Pancreas (tissue), 10 donors: ENCODE data around the gene CDH13. TPM values are rescaled to one million over a fixed set of nuclear protein-coding genes. Genes with fewer than 3 reads are reported as not detected.

ENCODE experiments used
- ATAC-seq, 4 donors: fragments of 200-7000 bp; cut with Tn5 transposase; one replicate each; pipeline versions ENCODE4 v1.8.0 to v1.9.1; 2020; ENCODE audit warnings: mild to moderate bottlenecking in 4 of 4, moderate library complexity in 4 of 4
- DNase-seq, 6 donors: peaks; one replicate each; pipeline ENCODE4 v3.0.0-alpha.2; 2020
- FAIRE-seq: peaks from 2 replicates; lab custom pipeline; 2012; peaks lifted over from hg19 to GRCh38; lab: Jason Lieb, UNC
- H3K27ac ChIP-seq, 4 donors: fragments of 200-600 bp; sonication (generic); 1 replicate in 3 of 4; 2 replicates in 1 of 4; pipeline versions ENCODE4 v1.5.0 to v1.8.0; 2020
- H3K27me3 ChIP-seq, 4 donors: fragments of 200-600 bp; one replicate each; pipeline ENCODE4 v1.8.0; 2021
- H3K36me3 ChIP-seq, 3 donors: fragments of 200-600 bp; sonication (generic) in 1 of 3; one replicate each; pipeline versions ENCODE4 v1.5.0 to v1.8.0; 2020 to 2021
- H3K4me1 ChIP-seq, 3 donors: fragments of 200-600 bp; one replicate each; pipeline ENCODE4 v1.8.0; 2021
- H3K4me3 ChIP-seq, 4 donors: fragments of 200-600 bp; sonication (generic) in 2 of 4; one replicate each; pipeline versions ENCODE4 v1.5.0 to v1.8.0; 2020 to 2021
- H3K9me3 ChIP-seq, 4 donors: fragments of 200-600 bp; one replicate each; pipeline ENCODE4 v1.8.0; 2021
- CTCF ChIP-seq, 4 donors: fragments of 200-600 bp; sonication (generic) in 3 of 4; IDR thresholded peaks; one replicate each; pipeline versions ENCODE4 v1.5.0 to v1.8.0; 2021; ENCODE audit warnings: antibody characterized with exemption in 4 of 4
- WGBS, 2 donors: extraction: QIAGEN DNeasy Blood & Tissue Kit; methylation state at CpG; one replicate each; pipeline ENCODE4 v1.1.7; 2013; 5-methylcytosine and 5-hydroxymethylcytosine counted together
- intact Hi-C, 3 donors: fragments of 100-400 bp; cut with DNase I; formaldehyde crosslinking; loops; one replicate each; pipeline versions ENCODE4 v1.11.1 to v1.14.2; 2022
- polyA plus RNA-seq, 2 donors: library from polyadenylated mRNA; stranded (reverse); fragments of 200-250 nt; gene quantifications; one replicate each; pipeline ENCODE4 v1.2.3, GENCODE V29; 2013
- total RNA-seq, 6 donors: library from RNA; stranded (reverse); fragmentation: NEBNext Ultra II Directional in 4 of 6; extraction: Animal tissue kit (Norgen Biotek cat#: 25700) in 4 of 6; gene quantifications; one replicate each; pipeline versions ENCODE4 v1.2.1 to v1.2.4, GENCODE V29; 2021 to 2023
- donor health status: healthy with polysubstance abuse.
- donor health status: DM: no; HTN: no; CAD: no; lungs with moderate emphysema.
- donor health status: DM: no; HTN: no; CAD: no.
- donor health status: control.
- donor health status: control.
- donor health status: Bipolar disorder and iron deficiency.
- donor health status: DM: yes; HTN: yes; CAD: no.
- donor health status: DM: no; HTN: no; CAD: no.
- donor health status: DM: no; HTN: no; CAD: no.
- donor health status: DM: yes; HTN: yes; CAD: no.

The CDH13 gene
- total and polyA plus RNA-seq, 8 donors, result 0.12 to 1.0 (median 0.37) TPM

- Histone ChIP-seq H3K36me3 (no peaks in the 10 kb centered on the region), H3K27ac (no peak overlapping the region), H3K27me3 (no peaks in the 10 kb centered on the region), H3K9me3 (no peaks in the 10 kb centered on the region), H3K4me3 (no peak overlapping the region), H3K4me1 (no peaks in the 10 kb centered on the region)
- DNase-seq (no peak), ATAC-seq (no peak), FAIRE-seq (no peak)
- intact Hi-C loops, result no loop called here
- 54 to 55% methylated on average over 8 of the region's 8 CpGs for WGBS, 2 donors
- TF ChIP-seq CTCF (IDR thresholded peaks at IDR 0.05), result no peak
These were observed 512.4 kb downstream of the CDH13 start for GRCh38 chr16:83138976-83139690.

DNA sequence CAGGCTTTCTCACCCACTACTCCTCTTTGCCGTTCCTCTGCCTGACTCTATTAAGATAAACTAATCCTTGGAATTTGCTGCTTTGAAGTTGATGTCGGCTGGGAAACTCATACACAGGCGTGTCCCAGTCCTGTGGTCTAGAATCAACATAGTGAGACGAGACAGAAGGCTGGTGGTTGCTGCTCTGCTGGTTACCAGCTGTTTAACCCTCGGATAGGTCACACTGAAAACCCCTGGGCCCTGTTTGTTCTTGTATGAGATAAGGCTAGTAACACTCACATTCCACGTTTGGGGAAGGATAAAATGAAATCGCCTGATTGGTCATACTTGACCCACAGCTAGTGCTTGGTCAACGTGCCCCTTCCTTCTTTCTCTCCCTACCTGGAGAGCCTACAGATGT is 517.0 kb downstream of the CDH13 start:
- Histone ChIP-seq H3K27me3 (no peaks in the 10 kb centered on the region), H3K27ac (no peak overlapping the region), H3K9me3 (no peaks in the 10 kb centered on the region), H3K36me3 (no peaks in the 10 kb centered on the region), H3K4me1 (no peaks in the 10 kb centered on the region), H3K4me3 (no peak overlapping the region)
- no peak for FAIRE-seq
- no peak for DNase-seq
- WGBS, 2 donors, result 13 to 15% methylated on average over 8 of the region's 8 CpGs
- no peak for ATAC-seq
- intact Hi-C loops, result no loop called here
- no peak for TF ChIP-seq CTCF (IDR thresholded peaks at IDR 0.05)

GRCh38 chr16:83145297-83145696 is 518.5 kb downstream of the CDH13 start:
- no peaks in the 10 kb centered on the region for H3K27me3 ChIP-seq
- no peaks in the 10 kb centered on the region for H3K36me3 ChIP-seq
- FAIRE-seq (no peak), DNase-seq (no peak), ATAC-seq (no peak)
- intact Hi-C loops, result no loop called here
- no peak for TF ChIP-seq CTCF (IDR thresholded peaks at IDR 0.05)
- no peaks in the 10 kb centered on the region for H3K9me3 ChIP-seq
- no peak overlapping the region for H3K4me3 ChIP-seq
- no peaks in the 10 kb centered on the region for H3K4me1 ChIP-seq
- 52 to 53% methylated on average over 5 of the region's 5 CpGs for WGBS, 2 donors
- H3K27ac ChIP-seq, result no peak overlapping the region

GRCh38 chr16:83147244-83147643 is 520.5 kb downstream of the CDH13 start:
- no peak overlapping the region for H3K4me3 ChIP-seq
- ATAC-seq (no peak), DNase-seq (no peak), FAIRE-seq (no peak)
- no peak for TF ChIP-seq CTCF (IDR thresholded peaks at IDR 0.05)
- WGBS, 2 donors, result 57 to 58% methylated on average over 6 of the region's 6 CpGs
- intact Hi-C loops, result no loop called here
- no peaks in the 10 kb centered on the region for H3K27me3 ChIP-seq
- H3K27ac ChIP-seq, result no peak overlapping the region
- no peaks in the 10 kb centered on the region for H3K9me3 ChIP-seq
- no peaks in the 10 kb centered on the region for H3K4me1 ChIP-seq
- H3K36me3 ChIP-seq, result no peaks in the 10 kb centered on the region

DNA sequence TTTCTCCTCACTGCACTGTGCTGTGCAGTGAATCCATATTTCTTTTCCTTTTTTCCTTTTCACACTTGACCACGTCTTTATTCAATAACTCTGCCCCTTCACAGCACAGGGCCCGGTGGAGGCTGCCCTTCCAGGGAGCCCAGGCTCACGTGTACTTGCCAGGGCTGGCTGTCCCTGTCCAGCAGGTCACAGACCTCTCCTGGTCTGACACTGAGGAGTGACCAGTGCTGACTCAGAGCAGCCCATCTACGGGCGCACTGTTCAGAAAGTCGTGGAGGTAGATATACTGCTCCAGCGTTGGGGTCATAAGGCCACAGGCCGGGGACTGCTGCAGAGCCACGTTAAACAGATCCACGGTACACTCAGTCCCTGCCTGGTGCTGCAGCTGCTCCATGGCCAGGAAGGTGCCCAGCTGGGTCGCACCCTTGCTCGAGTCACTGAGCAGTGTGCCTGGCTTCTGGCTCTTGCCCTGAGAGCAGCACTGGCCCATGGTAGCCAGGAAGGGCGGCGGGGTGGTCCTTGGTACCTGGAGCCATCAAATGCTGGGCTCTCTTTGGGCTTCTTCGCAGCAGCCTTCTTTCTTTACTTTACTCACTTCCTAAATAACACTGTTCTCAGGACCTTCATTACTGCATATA is 531.7 kb downstream of the CDH13 start:
- no peaks in the 10 kb centered on the region for H3K36me3 ChIP-seq
- no peaks in the 10 kb centered on the region for H3K27me3 ChIP-seq
- no peaks in the 10 kb centered on the region for H3K4me1 ChIP-seq
- H3K4me3 ChIP-seq, result no peak overlapping the region
- ATAC-seq (no peak), FAIRE-seq (no peak), DNase-seq (no peak)
- intact Hi-C loops, result no loop called here
- TF ChIP-seq CTCF (IDR thresholded peaks at IDR 0.05), result no peak
- 54 to 58% methylated on average over 15 of the region's 15 CpGs for whole genome bisulfite sequencing, 2 donors
- H3K9me3 ChIP-seq, result no peaks in the 10 kb centered on the region
- no peak overlapping the region for H3K27ac ChIP-seq
